ENCODE results near the gene LGR4.
"Not testable (repeated sequence)": the region's sequence is repeated elsewhere in the genome, so short reads cannot be mapped to it uniquely, and the experiment has no call there.

The LGR4 gene, protein sequence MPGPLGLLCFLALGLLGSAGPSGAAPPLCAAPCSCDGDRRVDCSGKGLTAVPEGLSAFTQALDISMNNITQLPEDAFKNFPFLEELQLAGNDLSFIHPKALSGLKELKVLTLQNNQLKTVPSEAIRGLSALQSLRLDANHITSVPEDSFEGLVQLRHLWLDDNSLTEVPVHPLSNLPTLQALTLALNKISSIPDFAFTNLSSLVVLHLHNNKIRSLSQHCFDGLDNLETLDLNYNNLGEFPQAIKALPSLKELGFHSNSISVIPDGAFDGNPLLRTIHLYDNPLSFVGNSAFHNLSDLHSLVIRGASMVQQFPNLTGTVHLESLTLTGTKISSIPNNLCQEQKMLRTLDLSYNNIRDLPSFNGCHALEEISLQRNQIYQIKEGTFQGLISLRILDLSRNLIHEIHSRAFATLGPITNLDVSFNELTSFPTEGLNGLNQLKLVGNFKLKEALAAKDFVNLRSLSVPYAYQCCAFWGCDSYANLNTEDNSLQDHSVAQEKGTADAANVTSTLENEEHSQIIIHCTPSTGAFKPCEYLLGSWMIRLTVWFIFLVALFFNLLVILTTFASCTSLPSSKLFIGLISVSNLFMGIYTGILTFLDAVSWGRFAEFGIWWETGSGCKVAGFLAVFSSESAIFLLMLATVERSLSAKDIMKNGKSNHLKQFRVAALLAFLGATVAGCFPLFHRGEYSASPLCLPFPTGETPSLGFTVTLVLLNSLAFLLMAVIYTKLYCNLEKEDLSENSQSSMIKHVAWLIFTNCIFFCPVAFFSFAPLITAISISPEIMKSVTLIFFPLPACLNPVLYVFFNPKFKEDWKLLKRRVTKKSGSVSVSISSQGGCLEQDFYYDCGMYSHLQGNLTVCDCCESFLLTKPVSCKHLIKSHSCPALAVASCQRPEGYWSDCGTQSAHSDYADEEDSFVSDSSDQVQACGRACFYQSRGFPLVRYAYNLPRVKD

DNA sequence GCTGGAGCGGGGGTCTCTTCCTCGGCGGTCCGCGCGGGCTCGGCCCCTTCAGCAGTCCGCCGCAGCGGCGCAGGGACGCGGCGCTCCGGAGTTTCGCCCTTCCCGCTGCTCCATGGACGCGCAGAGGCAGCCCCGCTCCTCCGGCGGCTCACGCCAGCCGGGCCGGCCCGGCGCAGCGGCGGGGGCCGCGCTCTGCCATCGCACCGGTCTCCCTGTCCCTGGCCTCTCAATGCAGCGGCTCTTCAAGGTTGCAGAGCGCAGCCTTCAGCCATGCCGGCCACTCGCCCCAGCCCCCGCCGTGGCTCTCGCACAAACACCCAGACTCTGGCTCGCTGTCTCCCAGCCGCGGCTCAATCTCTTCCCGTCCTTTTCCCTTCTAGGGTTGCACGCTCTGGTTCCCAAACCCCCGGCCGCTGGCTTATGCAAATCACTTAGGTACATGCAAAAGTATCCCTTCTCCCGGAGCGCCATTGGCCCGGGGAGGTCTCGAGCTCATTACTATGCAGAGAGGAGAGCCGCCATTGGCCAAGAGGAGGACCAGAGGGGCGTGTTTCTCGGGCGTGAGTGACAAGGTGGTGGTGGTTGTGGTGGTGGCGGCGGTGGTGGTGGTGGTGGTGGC lies at the start of gene LGR4:
Gene LGR4, minus strand, starts transcription at position 393 of the 619 bp plus-strand sequence. CDS start 488 bp downstream, outside the sequence.
- Histone ChIP-seq H3K27me3 (ENCODE audit: control insufficient read depth, low read length) (peaks cover 45% of the 10 kb centered on the region), H3K4me2 (ENCODE audit: low read length) (peak within 1 kb of the TSS; percentile 63), H3K27ac (ENCODE audit: low read depth, low read length) (no peak within 1 kb of the TSS), H3K36me3 (ENCODE audit: control insufficient read depth, low read length) (no peaks in the 10 kb centered on the region), H3K9me3 (ENCODE audit: control insufficient read depth, insufficient read depth, low read length) (no peaks in the 10 kb centered on the region), H3K79me2 (ENCODE audit: control insufficient read depth, low read length) (no peaks in the 10 kb centered on the region), H3K4me3 (ENCODE audit: low read length) (peak within 1 kb of the TSS; percentile 67), H4K20me1 (ENCODE audit: control insufficient read depth, insufficient read depth, low read depth, low read length) (no peaks in the 10 kb centered on the region), H3F3A (ENCODE audit: control insufficient read depth, insufficient read depth) (0 out of 2 replicates have a peak, but pooled peaks cover 3% of the 10 kb centered on the region), H3K9me2 (replicated peaks; ENCODE audit: control insufficient read depth, low read length) (no peaks in the 10 kb centered on the region), H3K4me1 (ENCODE audit: control insufficient read depth, low read length) (peaks cover 7% of the 10 kb centered on the region; the same call in 1 of the 2 replicates)
- TF ChIP-seq CTCF (IDR thresholded peaks at IDR 0.05; ENCODE audit: low read depth, low read length, poor library complexity, severe bottlenecking): no peak
- TF ChIP-seq EZH2phosphoT487 (IDR thresholded peaks at IDR 0.05; ENCODE audit: borderline replicate concordance, low read length): peak; percentile 36; the same call in 1 of the 2 replicates

DNA sequence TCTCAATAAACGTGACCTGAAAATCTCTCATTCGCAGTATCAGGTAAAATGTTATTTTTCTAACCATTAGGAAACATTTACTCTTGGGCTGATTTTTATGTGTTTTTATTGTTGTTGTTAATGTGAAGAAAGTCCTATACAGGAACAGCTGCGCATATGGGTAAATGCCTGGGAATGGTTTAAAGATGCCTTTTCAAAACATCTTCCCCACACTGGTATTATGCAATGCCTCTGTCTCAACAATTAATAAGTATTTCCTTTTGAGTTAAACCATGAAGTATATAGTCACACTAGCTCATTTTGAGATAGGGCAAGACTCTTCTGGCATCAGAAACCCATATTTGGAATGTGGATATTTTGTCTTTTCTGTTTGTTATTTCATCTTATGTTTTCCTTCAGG lies 47.6 kb upstream of the LGR4 start:
- H3K9me3 ChIP-seq (ENCODE audit: control insufficient read depth, insufficient read depth, low read length): no peaks in the 10 kb centered on the region
- H3K4me1 ChIP-seq (ENCODE audit: control insufficient read depth, low read length): no peaks in the 10 kb centered on the region
- H3K4me3 ChIP-seq (ENCODE audit: low read length): no peak overlapping the region
- TF ChIP-seq CTCF (IDR thresholded peaks at IDR 0.05; ENCODE audit: low read depth, low read length, poor library complexity, severe bottlenecking): no peak
- no peaks in the 10 kb centered on the region; the same call in 1 of the 2 replicates for H4K20me1 ChIP-seq (ENCODE audit: control insufficient read depth, insufficient read depth, low read depth, low read length)
- no peak overlapping the region for H3K4me2 ChIP-seq (ENCODE audit: low read length)
- H3K36me3 ChIP-seq (ENCODE audit: control insufficient read depth, low read length): no peaks in the 10 kb centered on the region
- no peaks in the 10 kb centered on the region for H3K79me2 ChIP-seq (ENCODE audit: control insufficient read depth, low read length)
- no peaks in the 10 kb centered on the region for H3K9me2 ChIP-seq (replicated peaks; ENCODE audit: control insufficient read depth, low read length)
- H3K27me3 ChIP-seq (ENCODE audit: control insufficient read depth, low read length): no peaks in the 10 kb centered on the region; the same call in 1 of the 2 replicates
- no peaks in the 10 kb centered on the region for H3F3A ChIP-seq (ENCODE audit: control insufficient read depth, insufficient read depth)
- no peak overlapping the region for H3K27ac ChIP-seq (ENCODE audit: low read depth, low read length)

DNA sequence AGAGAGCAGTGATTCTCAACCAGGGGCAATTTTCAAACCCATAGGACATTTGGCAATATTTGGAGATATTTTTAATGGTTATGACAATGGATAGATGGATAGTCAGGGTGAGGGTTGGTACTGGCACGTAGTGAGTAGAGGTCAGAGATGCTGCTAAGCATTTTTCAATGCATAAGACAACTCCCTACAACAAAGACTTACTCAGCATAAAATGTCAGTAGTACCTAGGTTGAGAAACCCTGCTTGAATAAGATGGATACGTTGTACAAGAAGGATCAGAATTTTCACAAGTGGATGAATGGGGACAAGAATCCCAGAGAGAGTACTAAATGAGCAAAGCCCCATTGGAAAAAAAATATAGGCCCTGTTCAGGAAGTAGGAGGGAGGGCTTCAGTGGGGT lies 45.9 kb upstream of the LGR4 start:
- Histone ChIP-seq H3K27me3 (ENCODE audit: control insufficient read depth, low read length) (no peaks in the 10 kb centered on the region; the same call in 1 of the 2 replicates), H3K79me2 (ENCODE audit: control insufficient read depth, low read length) (no peaks in the 10 kb centered on the region), H3K4me3 (ENCODE audit: low read length) (no peak overlapping the region), H3K9me2 (replicated peaks; ENCODE audit: control insufficient read depth, low read length) (no peaks in the 10 kb centered on the region), H3K4me2 (ENCODE audit: low read length) (no peak overlapping the region), H3K27ac (ENCODE audit: low read depth, low read length) (no peak overlapping the region), H4K20me1 (ENCODE audit: control insufficient read depth, insufficient read depth, low read depth, low read length) (no peaks in the 10 kb centered on the region; the same call in 1 of the 2 replicates), H3K9me3 (ENCODE audit: control insufficient read depth, insufficient read depth, low read length) (no peaks in the 10 kb centered on the region), H3F3A (ENCODE audit: control insufficient read depth, insufficient read depth) (no peaks in the 10 kb centered on the region), H3K4me1 (ENCODE audit: control insufficient read depth, low read length) (no peaks in the 10 kb centered on the region), H3K36me3 (ENCODE audit: control insufficient read depth, low read length) (no peaks in the 10 kb centered on the region)
- TF ChIP-seq CTCF (IDR thresholded peaks at IDR 0.05; ENCODE audit: low read depth, low read length, poor library complexity, severe bottlenecking) (no peak), EZH2phosphoT487 (IDR thresholded peaks at IDR 0.05; ENCODE audit: borderline replicate concordance, low read length) (no peak)

DNA sequence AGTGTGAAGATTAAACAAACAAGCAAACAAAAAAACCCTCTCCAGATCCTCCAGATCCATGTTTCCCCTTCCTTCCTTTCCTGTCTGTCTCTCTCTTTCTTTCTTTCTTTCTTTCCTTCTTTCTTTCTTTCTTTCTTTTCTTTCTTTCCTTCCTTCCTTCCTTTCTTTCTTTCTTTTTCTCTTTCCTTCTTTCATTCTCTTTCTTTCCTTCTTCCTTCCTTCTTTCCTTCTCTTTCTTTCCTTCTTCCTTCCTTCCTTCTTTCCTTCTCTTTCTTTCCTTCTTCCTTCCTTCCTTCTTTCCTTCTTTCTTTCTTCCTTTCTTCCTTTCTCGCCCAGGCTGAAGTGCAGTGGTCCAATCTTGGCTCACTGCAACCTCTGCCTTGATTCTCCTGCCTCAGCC lies 44.9 kb upstream of the LGR4 start:
- H3K4me1 ChIP-seq (ENCODE audit: control insufficient read depth, low read length); H4K20me1 ChIP-seq (ENCODE audit: control insufficient read depth, insufficient read depth, low read depth, low read length); H3K36me3 ChIP-seq (ENCODE audit: control insufficient read depth, low read length); H3K9me2 ChIP-seq (replicated peaks; ENCODE audit: control insufficient read depth, low read length); H3F3A ChIP-seq (ENCODE audit: control insufficient read depth, insufficient read depth); H3K27me3 ChIP-seq (ENCODE audit: control insufficient read depth, low read length); H3K79me2 ChIP-seq (ENCODE audit: control insufficient read depth, low read length); H3K4me3 ChIP-seq (ENCODE audit: low read length); H3K27ac ChIP-seq (ENCODE audit: low read depth, low read length); H3K4me2 ChIP-seq (ENCODE audit: low read length); H3K9me3 ChIP-seq (ENCODE audit: control insufficient read depth, insufficient read depth, low read length): not testable (repeated sequence)

All from DOHH2 (cell line).